SK-N-MC (cell line): ENCODE measurements around the gene MS4A18.
"Not testable (repeated sequence)": the region's sequence is repeated elsewhere in the genome, so short reads cannot be mapped to it uniquely, and the experiment has no call there.

Experiments used
- DNase-seq: peaks from one replicate; pipeline ENCODE4 v3.0.0-alpha.2; 2011; ENCODE audit warnings: low read depth, low spot score
- H3K27ac ChIP-seq: fragments of 200-600 bp; sonication (generic); 2 replicates; pipeline ENCODE4 v1.5.1; 2016; ENCODE audit warnings: mixed run types
- H3K36me3 ChIP-seq: fragments of 200-600 bp; sonication (generic); 2 replicates; pipeline ENCODE4 v1.6.1; 2017; ENCODE audit warnings: antibody characterized with exemption, low read length, mixed read lengths; ENCODE audit not compliant: insufficient read depth
- H3K4me3 ChIP-seq: fragments of 200-600 bp; sonication (generic); 2 replicates; pipeline ENCODE4 v1.5.1; 2016
- H3K9ac ChIP-seq: fragments of 200-600 bp; sonication (generic); 2 replicates; pipeline ENCODE4 v1.8.0; 2017; ENCODE audit warnings: mixed run types, mixed read lengths; ENCODE audit not compliant: insufficient read length
- H3K9me3 ChIP-seq: fragments of 200-600 bp; sonication (generic); 2 replicates; pipeline ENCODE4 v1.6.1; 2017; ENCODE audit warnings: low read depth, mild to moderate bottlenecking, antibody characterized with exemption, low read length, moderate library complexity, mixed read lengths
- EZH2 ChIP-seq: fragments of 200-600 bp; sonication (generic); IDR thresholded peaks from one replicate; pipeline ENCODE4 v1.6.1; 2017; ENCODE audit warnings: antibody characterized with exemption
- FOXP2 ChIP-seq: optimal IDR thresholded peaks from 2 replicates; pipeline ENCODE3; 2011; ENCODE audit warnings: mild to moderate bottlenecking, moderate library complexity; ENCODE audit not compliant: insufficient read depth; ENCODE audit errors: extremely low read length, control extremely low read depth
- POLR2AphosphoS5 ChIP-seq: IDR thresholded peaks from 2 replicates; pipeline ENCODE4 v1.6.1; 2012; ENCODE audit warnings: mild to moderate bottlenecking, low read depth, low read length, borderline replicate concordance

The MS4A18 gene

GRCh38 chr11:60724420-60724819, at the start of gene MS4A18:
MS4A18 (plus strand) TSS chr11:60724720.
- H3K36me3 ChIP-seq, result no peaks in the 10 kb centered on the region
- no peaks in the 10 kb centered on the region for H3K9me3 ChIP-seq
- no peak within 1 kb of the TSS for H3K9ac ChIP-seq
- no peak for DNase-seq
- no peak within 1 kb of the TSS for H3K27ac ChIP-seq
- TF ChIP-seq POLR2AphosphoS5 (no peak), FOXP2 (no peak), EZH2 (no peak)
- no peak within 1 kb of the TSS for H3K4me3 ChIP-seq

GRCh38 chr11:60678231-60678630, 46.3 kb upstream of the MS4A18 start:
- H3K36me3 ChIP-seq, H3K27ac ChIP-seq, H3K9ac ChIP-seq, H3K4me3 ChIP-seq, H3K9me3 ChIP-seq, DNase-seq: not testable (repeated sequence)

GRCh38 chr11:60679879-60680278, 44.6 kb upstream of the MS4A18 start:
- H3K27ac ChIP-seq, result no peak overlapping the region
- H3K9me3 ChIP-seq, result no peaks in the 10 kb centered on the region
- no peak for DNase-seq
- TF ChIP-seq POLR2AphosphoS5, result no peak
- no peak for TF ChIP-seq FOXP2
- no peak for TF ChIP-seq EZH2
- H3K4me3 ChIP-seq, result no peak overlapping the region
- H3K9ac ChIP-seq, result no peak overlapping the region
- H3K36me3 ChIP-seq, result no peaks in the 10 kb centered on the region

GRCh38 chr11:60680455-60681119, 43.9 kb upstream of the MS4A18 start:
- H3K9me3 ChIP-seq, result no peaks in the 10 kb centered on the region
- TF ChIP-seq FOXP2 (no peak), POLR2AphosphoS5 (no peak), EZH2 (no peak)
- no peak overlapping the region for H3K9ac ChIP-seq
- H3K27ac ChIP-seq, result no peak overlapping the region
- H3K4me3 ChIP-seq, result no peak overlapping the region
- no peaks in the 10 kb centered on the region for H3K36me3 ChIP-seq
- DNase-seq, result no peak

GRCh38 chr11:60684541-60684848, 40.0 kb upstream of the MS4A18 start:
- H3K9me3 ChIP-seq, result not testable (repeated sequence)

GRCh38 chr11:60691661-60692060, 32.9 kb upstream of the MS4A18 start:
- Histone ChIP-seq H3K9ac (no peak overlapping the region), H3K36me3 (no peaks in the 10 kb centered on the region), H3K4me3 (no peak overlapping the region), H3K27ac (no peak overlapping the region), H3K9me3 (no peaks in the 10 kb centered on the region)
- TF ChIP-seq EZH2 (no peak), FOXP2 (no peak)
- no peak for DNase-seq

More at GRCh38 chr11:60684541-60684848, 40.0 kb upstream of the MS4A18 start:
- H3K27ac ChIP-seq, H3K4me3 ChIP-seq, DNase-seq, H3K36me3 ChIP-seq, H3K9ac ChIP-seq: not testable (repeated sequence)

GRCh38 chr11:60699284-60699691, 25.2 kb upstream of the MS4A18 start, which contains the start of gene MS4A8:
MS4A8 (plus strand) TSS chr11:60699612; CDS start chr11:60700861, 1,249 bp downstream.
- Histone ChIP-seq H3K9ac (peak within 1 kb of the TSS; percentile 37), H3K36me3 (no peaks in the 10 kb centered on the region), H3K27ac (peak within 1 kb of the TSS; percentile 75), H3K9me3 (no peaks in the 10 kb centered on the region), H3K4me3 (peak within 1 kb of the TSS; percentile 63)
- TF ChIP-seq FOXP2, result no peak
- peak; percentile 52 for DNase-seq

GRCh38 chr11:60699936-60700335, 24.6 kb upstream of the MS4A18 start:
- Histone ChIP-seq H3K4me3 (peak overlapping the region; percentile 63), H3K27ac (peak overlapping the region; percentile 75), H3K36me3 (no peaks in the 10 kb centered on the region), H3K9ac (no peak overlapping the region), H3K9me3 (no peaks in the 10 kb centered on the region)
- no peak for DNase-seq
- TF ChIP-seq POLR2AphosphoS5 (no peak), FOXP2 (no peak), EZH2 (no peak)

- Histone ChIP-seq H3K4me3 (no peak overlapping the region), H3K9ac (no peak overlapping the region), H3K27ac (no peak overlapping the region), H3K36me3 (no peaks in the 10 kb centered on the region), H3K9me3 (no peaks in the 10 kb centered on the region)
- no peak for TF ChIP-seq EZH2
- no peak for TF ChIP-seq POLR2AphosphoS5
- TF ChIP-seq FOXP2, result no peak
- no peak for DNase-seq
Measured at GRCh38 chr11:60700689-60701468, 23.6 kb upstream of the MS4A18 start.
